ENCODE results near the gene RNASEL.
"Not testable (repeated sequence)": the region's sequence is repeated elsewhere in the genome, so short reads cannot be mapped to it uniquely, and the experiment has no call there.

Gene RNASEL

GRCh38 chr1:182552527-182552926 lies 36.5 kb downstream of the RNASEL start:
- no peak for DNase-seq

- DNase-seq, result no peak
These were observed 39.2 kb downstream of the RNASEL start for GRCh38 chr1:182549811-182550210.

GRCh38 chr1:182549346-182549745 lies 39.7 kb downstream of the RNASEL start:
- DNase-seq, result no peak

GRCh38 chr1:182533896-182534295 lies 55.2 kb downstream of the RNASEL start:
- no peak for DNase-seq

- DNase-seq, result not testable (repeated sequence)
These were observed 60.9 kb downstream of the RNASEL start for GRCh38 chr1:182528206-182528605.

GRCh38 chr1:182527680-182528079 lies 61.4 kb downstream of the RNASEL start:
- no peak for DNase-seq

GRCh38 chr1:182525342-182525741 lies 63.7 kb downstream of the RNASEL start:
- DNase-seq, result no peak
